Measurements from ENCODE around the gene KLF11. TPM values are rescaled to one million over a fixed set of nuclear protein-coding genes. Genes with fewer than 3 reads are reported as not detected.

KLF11 gene
- total RNA-seq, 6 donors from 2014 or later, result 14.3 to 38.7 (median 23.4) TPM

GRCh38 chr2:10056439-10056838 is 13.1 kb downstream of the KLF11 start:
- Histone ChIP-seq H3K4me3 (no peak overlapping the region), H3K4me1 (peaks cover 25 to 44% (median 38%) of the 10 kb centered on the region in 4 donors), H3K36me3 (peaks cover 0 to 43% (median 13%) of the 10 kb centered on the region in 4 donors), H3K27me3 (no peaks in the 10 kb centered on the region), H3K27ac (peak overlapping the region in 1 of 4 donors; percentile 30), H3K9me3 (no peaks in the 10 kb centered on the region)
- TF ChIP-seq CTCF (IDR thresholded peaks at IDR 0.05), result no peak
- TF ChIP-seq POLR2AphosphoS5 (IDR thresholded peaks at IDR 0.05), result no peak
- no peak for TF ChIP-seq POLR2A (IDR thresholded peaks at IDR 0.05)
- TF ChIP-seq EP300 (IDR thresholded peaks at IDR 0.05), result no peak
- WGBS, 2 donors, result 80 to 85% methylated on average over 11 of the region's 11 CpGs
- peak in 1 of 2 donors; percentile 42 for DNase-seq
- no peak for ATAC-seq (ENCODE audit: low FRiP score in 2 of 2)

- TF ChIP-seq EP300 (IDR thresholded peaks at IDR 0.05) (no peak), POLR2AphosphoS5 (IDR thresholded peaks at IDR 0.05) (peak in 1 of 2 donors; percentile 25)
- H3K4me3 ChIP-seq, result peak overlapping the region in 1 of 4 donors; percentile 21
- no peaks in the 10 kb centered on the region for H3K9me3 ChIP-seq
- H3K4me1 ChIP-seq, result peaks cover 25 to 44% (median 37%) of the 10 kb centered on the region in 4 donors
- H3K36me3 ChIP-seq, result peaks cover 0 to 33% (median 2%) of the 10 kb centered on the region in 4 donors
- peak overlapping the region; percentile 7 to 75 (median 62) for H3K27ac ChIP-seq
- ATAC-seq (ENCODE audit: low FRiP score in 2 of 2), result peak; percentile 41 to 81
- no peaks in the 10 kb centered on the region for H3K27me3 ChIP-seq
- 41 to 48% methylated on average over 27 to 28 of the region's 28 CpGs for WGBS, 2 donors
- DNase-seq, result peak; percentile 55 to 84
Observed at GRCh38 chr2:10057231-10058107, 14.1 kb downstream of the KLF11 start.

- no peak for TF ChIP-seq EP300 (IDR thresholded peaks at IDR 0.05)
- no peak for TF ChIP-seq CTCF (IDR thresholded peaks at IDR 0.05)
- TF ChIP-seq POLR2AphosphoS5 (IDR thresholded peaks at IDR 0.05), result no peak
- no peak for TF ChIP-seq POLR2A (IDR thresholded peaks at IDR 0.05)
- Histone ChIP-seq H3K27ac (peak overlapping the region in 2 of 4 donors; percentile 69 to 75), H3K9me3 (no peaks in the 10 kb centered on the region), H3K36me3 (peaks cover 0 to 23% (median 0%) of the 10 kb centered on the region in 4 donors), H3K4me1 (peaks cover 17 to 39% (median 29%) of the 10 kb centered on the region in 4 donors), H3K4me3 (no peak overlapping the region), H3K27me3 (no peaks in the 10 kb centered on the region)
- ATAC-seq (ENCODE audit: low FRiP score in 2 of 2), result no peak
- no peak for DNase-seq
- WGBS, 2 donors, result 97 to 98% methylated on average over 9 to 37 of the region's 39 CpGs
Observed at GRCh38 chr2:10058251-10059015, 15.1 kb downstream of the KLF11 start.

GRCh38 chr2:10059016-10059351 is 15.6 kb downstream of the KLF11 start:
- no peak for TF ChIP-seq CTCF (IDR thresholded peaks at IDR 0.05)
- no peak for TF ChIP-seq POLR2AphosphoS5 (IDR thresholded peaks at IDR 0.05)
- TF ChIP-seq EP300 (IDR thresholded peaks at IDR 0.05), result no peak
- TF ChIP-seq POLR2A (IDR thresholded peaks at IDR 0.05), result no peak
- Histone ChIP-seq H3K4me3 (no peak overlapping the region), H3K9me3 (no peaks in the 10 kb centered on the region), H3K36me3 (peaks cover 0 to 17% (median 0%) of the 10 kb centered on the region in 4 donors), H3K4me1 (peaks cover 12 to 34% (median 24%) of the 10 kb centered on the region in 4 donors), H3K27me3 (no peaks in the 10 kb centered on the region), H3K27ac (no peak overlapping the region)
- DNase-seq (no peak), ATAC-seq (ENCODE audit: low FRiP score in 2 of 2) (no peak)
- WGBS, 2 donors, result 94 to 96% methylated on average over 17 of the region's 17 CpGs

Measured in upper lobe of left lung (tissue), 6 donors.